Measurements from ENCODE around the gene TLE5. TPM values are rescaled to one million over a fixed set of nuclear protein-coding genes. Genes with fewer than 3 reads are reported as not detected.

Gene TLE5
- total and polyA plus RNA-seq, 2 donors (not counting 3 experiments of a cell fraction or from before 2014, with no cell fraction given), result 393 to 574 TPM

- peaks cover 4% of the 10 kb centered on the region for H3K4me1 ChIP-seq (ENCODE audit: control insufficient read depth, extremely low read depth, insufficient read depth, low read length)
- no peak overlapping the region for H3K4me2 ChIP-seq (ENCODE audit: insufficient read depth, low read length)
- peaks cover 0 to under 1% of the 10 kb centered on the region in 2 experiments for H3K36me3 ChIP-seq (ENCODE audit: control insufficient read depth in 2 of 2, extremely low read depth in 1 of 2, insufficient read depth in 2 of 2, low read length in 2 of 2)
- DNase-seq (ENCODE audit: low read depth, low spot score) (no peak), FAIRE-seq (no peak)
- H3K9me1 ChIP-seq (replicated peaks; ENCODE audit: control insufficient read depth, extremely low read depth, insufficient read depth, low read length), result no peaks in the 10 kb centered on the region
- dilution Hi-C loops (cut with MboI; ENCODE audit: extremely low pct_ligation_motif_present, low sequenced_read_pairs) (no loop called here), intact Hi-C loops (cut with micrococcal nuclease) (no loop called here)
- H4K20me1 ChIP-seq (replicated peaks; ENCODE audit: control insufficient read depth, extremely low read depth, insufficient read depth, low read length), result no peaks in the 10 kb centered on the region
- H3K4me3 ChIP-seq (replicated peaks in 1 of 3; ENCODE audit: insufficient read depth in 1 of 3, low read depth in 1 of 3, low read length in 3 of 3), result no peak overlapping the region
- no peak overlapping the region for H3K27ac ChIP-seq (ENCODE audit: insufficient read depth, low read depth, low read length)
- TF ChIP-seq FOS (IDR thresholded peaks at IDR 0.05; ENCODE audit: borderline replicate concordance, insufficient read depth, low read length) (no peak), JUN (IDR thresholded peaks at IDR 0.05; ENCODE audit: borderline replicate concordance, insufficient read depth, insufficient read length, low read depth) (no peak), EZH2 (IDR thresholded peaks at IDR 0.05; ENCODE audit: borderline replicate concordance, low read depth, low read length, severe bottlenecking) (no peak), POLR2AphosphoS5 (IDR thresholded peaks at IDR 0.05; ENCODE audit: insufficient read depth, low read depth, low read length) (no peak), CTCF (IDR thresholded peaks at IDR 0.05; ENCODE audit: extremely low read depth in 1 of 2, insufficient read depth in 1 of 2, low read depth in 1 of 2, low read length in 2 of 2) (no peak), POLR2A (IDR thresholded peaks at IDR 0.05; ENCODE audit: low read depth, low read length) (no peak)
- ChIA-PET CTCF (interaction anchor here (1.4 kb wide), 1 partner anchor 11 kb away, joined by 3 read pairs; no protein-coding TSS in a partner anchor), POLR2A (no interaction called here)
- no peaks in the 10 kb centered on the region for H3K27me3 ChIP-seq (ENCODE audit: control insufficient read depth in 2 of 2, insufficient read depth in 2 of 2, low read length in 2 of 2)
- no peak overlapping the region for H3K9ac ChIP-seq (replicated peaks; ENCODE audit: extremely low read depth, insufficient read depth, low read length)
- H3K9me3 ChIP-seq (replicated peaks; ENCODE audit: control insufficient read depth, insufficient read depth, low read length), result no peaks in the 10 kb centered on the region
- H2AFZ ChIP-seq (ENCODE audit: low read depth, low read length), result no peak overlapping the region
- no peaks in the 10 kb centered on the region for H3K79me2 ChIP-seq (ENCODE audit: control insufficient read depth, insufficient read depth, low read length)
- BruUV-seq (replicated peaks), result no TSS peak
Observed at GRCh38 chr19:3048190-3048533, 14.1 kb downstream of the TLE5 start.

All from endothelial cell of umbilical vein (primary cell).